NCI-H82 treated with DMSO at 0.1 percent for 48 hours (cell line): ENCODE results near the gene ATP11A.

Experiments
- DNase-seq: peaks from one replicate; lab custom pipeline; 2025; ENCODE audit not compliant: unreplicated experiment; lab: John Stamatoyannopoulos, UW

Gene ATP11A

GRCh38 chr13:112813552-112813951, 123.7 kb downstream of the ATP11A start:
- DNase-seq = no peak

- DNase-seq = no peak
Observed at GRCh38 chr13:112814905-112815585, 125.2 kb downstream of the ATP11A start.

GRCh38 chr13:112815871-112816270, 126.0 kb downstream of the ATP11A start:
- no peak for DNase-seq

GRCh38 chr13:112818040-112818697, 128.3 kb downstream of the ATP11A start:
- no peak for DNase-seq

- no peak for DNase-seq
Observed at GRCh38 chr13:112818698-112819045, 128.8 kb downstream of the ATP11A start.

- DNase-seq = no peak
Observed at GRCh38 chr13:112819111-112819510, 129.3 kb downstream of the ATP11A start.

- DNase-seq = no peak
Observed at GRCh38 chr13:112819816-112820215, 130.0 kb downstream of the ATP11A start.

GRCh38 chr13:112820318-112820717, 130.5 kb downstream of the ATP11A start:
- no peak for DNase-seq

- no peak for DNase-seq
Observed at GRCh38 chr13:112821340-112822055, 131.7 kb downstream of the ATP11A start.

GRCh38 chr13:112822851-112823250, 133.0 kb downstream of the ATP11A start:
- no peak for DNase-seq

- DNase-seq = no peak
Observed at GRCh38 chr13:112824429-112824828, 134.6 kb downstream of the ATP11A start.

GRCh38 chr13:112825071-112825470, 135.2 kb downstream of the ATP11A start:
- no peak for DNase-seq

GRCh38 chr13:112825875-112826274, 136.0 kb downstream of the ATP11A start:
- DNase-seq = no peak

GRCh38 chr13:112826565-112826964, 136.7 kb downstream of the ATP11A start:
- DNase-seq = no peak

- DNase-seq = no peak
Observed at GRCh38 chr13:112828082-112828699, 138.4 kb downstream of the ATP11A start.

- no peak for DNase-seq
Observed at GRCh38 chr13:112828756-112829155, 138.9 kb downstream of the ATP11A start.

- no peak for DNase-seq
Observed at GRCh38 chr13:112831196-112831595, 141.4 kb downstream of the ATP11A start.

GRCh38 chr13:112831801-112832200, 142.0 kb downstream of the ATP11A start:
- no peak for DNase-seq

- DNase-seq = no peak
Observed at GRCh38 chr13:112832811-112833210, 143.0 kb downstream of the ATP11A start.

GRCh38 chr13:112833551-112834257, 143.9 kb downstream of the ATP11A start:
- no peak for DNase-seq

GRCh38 chr13:112835344-112835743, 145.5 kb downstream of the ATP11A start:
- no peak for DNase-seq
